Activated CD4-positive, CD25-positive, alpha-beta regulatory T cell (primary cell): ENCODE measurements around the gene ACSL1.
A peak's percentile ranks its signal among the peaks of the same experiment; 100 is the strongest.

ENCODE experiments used
- DNase-seq, 4 experiments: peaks; one replicate each; lab custom pipeline; 2025; lab: John Stamatoyannopoulos, UW

ACSL1 gene

DNA sequence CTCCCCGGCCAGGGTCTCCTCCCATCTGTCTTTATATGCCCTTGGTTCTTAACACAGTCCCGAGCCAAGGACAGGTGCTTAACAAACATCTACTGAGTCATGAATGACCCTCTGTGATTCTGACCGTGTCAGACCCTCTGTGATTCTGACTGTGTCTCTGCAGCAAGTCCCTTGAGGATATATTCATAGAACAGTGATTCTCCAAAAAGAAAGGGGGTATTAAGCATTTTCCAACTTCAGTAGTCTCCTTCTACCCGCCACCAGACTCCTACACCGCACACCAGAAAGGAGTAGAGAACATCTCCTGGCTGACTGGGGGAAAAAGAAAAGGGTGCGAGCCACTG lies 13.6 kb downstream of the ACSL1 start:
- no peak for DNase-seq

DNA sequence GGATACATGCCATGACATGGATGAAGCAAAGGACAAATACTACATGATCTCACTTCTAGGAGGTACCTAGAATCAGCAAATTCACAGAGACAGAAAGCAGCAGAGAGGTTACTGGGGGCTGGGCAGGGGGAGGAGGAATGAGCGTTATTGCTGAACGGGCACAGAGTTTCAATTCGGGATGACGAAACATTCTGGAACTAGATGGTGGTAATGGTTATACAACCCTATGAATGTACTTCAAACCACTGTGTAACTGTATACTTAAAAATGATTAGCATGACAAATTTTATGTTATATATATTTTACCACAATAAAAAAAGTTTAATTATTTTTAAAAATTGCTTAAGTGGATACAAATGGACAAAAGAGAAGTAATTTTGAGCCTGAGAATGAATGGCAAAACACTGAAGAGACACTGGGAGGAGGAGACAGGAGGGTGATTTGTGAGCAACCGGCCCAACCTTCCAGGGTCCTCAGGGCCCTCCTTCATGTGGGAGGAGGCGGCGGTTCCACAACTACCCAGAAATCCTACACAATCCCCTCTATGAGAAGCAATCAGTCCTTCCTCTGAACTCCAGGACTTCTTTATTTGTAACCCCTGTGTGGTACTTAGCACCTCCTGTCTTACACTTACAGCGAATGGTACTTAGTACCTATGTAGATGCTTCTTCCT lies 14.1 kb downstream of the ACSL1 start:
- no peak for DNase-seq

DNA sequence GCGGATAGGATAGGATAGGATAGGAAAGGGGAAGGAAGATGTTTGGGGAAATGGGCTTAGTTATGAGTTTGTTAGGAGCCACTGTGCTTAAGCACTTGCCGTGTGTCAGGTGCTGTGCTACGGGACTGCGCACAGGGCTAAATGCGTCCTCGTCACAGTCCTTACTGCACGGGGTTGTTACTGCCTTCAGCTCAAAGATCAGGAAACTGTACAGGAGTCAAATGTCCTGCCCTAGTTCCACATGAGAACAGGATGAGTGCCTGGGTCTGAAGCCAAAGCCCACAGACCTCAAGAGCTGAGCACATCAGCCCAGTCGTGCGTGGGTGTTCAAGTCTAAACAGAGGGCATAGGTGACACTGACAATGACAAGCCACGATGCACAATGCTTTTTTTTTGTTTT lies 15.0 kb downstream of the ACSL1 start:
- DNase-seq = no peak

DNA sequence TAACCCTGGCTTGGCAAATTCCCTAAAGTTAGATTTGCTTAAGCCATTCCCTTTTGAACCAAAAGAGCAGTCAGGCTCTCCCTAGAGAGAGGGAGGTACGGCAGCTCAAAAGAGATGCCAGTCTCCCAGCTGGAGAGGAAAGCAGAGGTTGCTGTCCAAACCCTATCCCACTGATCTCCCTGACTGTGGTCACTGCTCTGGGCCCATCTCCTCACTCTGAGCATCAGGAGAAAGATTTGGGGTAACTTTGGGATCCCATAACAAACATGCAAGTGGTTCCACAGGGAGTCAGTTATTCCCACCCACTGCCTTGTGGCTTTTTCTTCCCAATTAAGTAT lies 17.1 kb downstream of the ACSL1 start:
- DNase-seq = no peak

DNA sequence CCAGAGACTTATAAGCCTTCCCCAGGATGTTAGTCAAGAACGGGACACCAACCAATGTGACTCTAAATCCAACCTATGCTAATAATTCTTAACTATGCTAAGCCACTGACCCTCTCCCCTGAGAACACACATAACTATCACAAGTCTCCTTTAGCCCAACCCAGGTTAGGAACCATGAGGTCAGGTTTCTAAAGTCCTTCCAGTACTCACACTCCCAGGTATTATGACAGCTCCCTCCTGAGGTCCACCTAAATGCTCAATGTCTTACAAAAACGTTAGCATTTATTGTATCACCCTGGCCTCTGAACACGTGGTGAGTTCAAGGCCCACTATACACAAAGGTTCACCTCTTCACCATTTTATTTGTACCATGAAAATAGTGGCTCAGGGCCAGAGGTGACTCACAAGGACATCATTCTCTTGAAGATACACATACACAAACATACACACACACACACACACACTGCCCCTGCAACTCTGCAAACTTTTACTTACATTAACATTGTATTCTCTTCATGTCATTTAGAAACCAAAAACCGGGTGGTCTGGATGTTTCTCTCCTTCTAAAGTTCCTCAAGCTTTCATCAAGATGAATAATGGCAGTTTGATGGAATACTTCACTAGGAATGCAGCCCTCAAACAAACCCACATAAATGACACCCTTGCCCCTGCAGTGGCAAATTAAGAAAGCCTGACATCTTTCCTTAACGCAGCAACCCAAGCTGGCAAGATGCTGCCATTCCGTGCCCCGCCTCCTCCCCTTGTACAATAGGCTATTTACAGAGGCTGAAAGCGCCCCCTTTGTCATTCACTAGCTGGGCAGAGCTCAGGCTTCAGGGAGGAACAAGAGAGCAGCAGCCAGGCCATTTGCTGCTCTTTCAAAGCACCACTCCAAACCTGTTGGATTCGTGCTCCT lies 17.7 kb downstream of the ACSL1 start:
- DNase-seq = no peak

DNA sequence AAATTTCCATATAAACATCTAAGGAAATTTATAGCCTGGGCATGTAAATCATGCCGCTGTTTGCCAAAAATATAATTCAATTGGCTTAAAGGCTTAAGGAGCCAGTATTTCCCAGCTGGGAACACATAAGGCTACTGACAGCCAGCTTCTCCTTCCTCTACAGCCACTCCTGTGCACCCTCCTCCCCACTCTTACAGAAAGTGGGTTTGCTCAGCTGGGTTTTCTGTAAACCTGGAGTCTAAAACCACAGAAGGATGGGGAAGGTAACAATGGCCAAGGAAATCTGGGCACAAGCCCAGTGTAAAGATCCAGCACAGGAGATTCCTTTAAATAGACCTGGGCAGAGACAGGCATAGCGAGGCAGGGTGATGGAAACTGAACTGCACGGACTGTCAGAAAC lies 18.5 kb downstream of the ACSL1 start:
- no peak for DNase-seq

DNA sequence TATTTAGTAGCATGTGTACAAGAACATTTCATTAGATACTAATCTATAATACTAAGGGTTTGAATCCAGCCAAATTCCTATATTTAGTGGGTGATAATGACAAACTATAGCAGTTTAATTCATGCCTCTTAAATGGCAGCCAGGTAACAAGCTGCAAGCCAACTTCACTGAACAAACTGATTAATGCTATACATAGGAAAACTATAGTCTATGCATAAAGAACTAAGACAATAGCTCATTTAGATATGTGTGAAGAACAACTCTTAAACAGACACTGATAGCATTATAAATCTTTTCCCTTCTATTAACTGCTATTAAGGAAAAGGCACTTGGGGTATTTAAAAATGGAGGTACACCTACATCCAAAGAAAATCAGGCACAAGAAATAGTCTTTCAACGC lies 19.1 kb downstream of the ACSL1 start:
- DNase-seq = no peak

DNA sequence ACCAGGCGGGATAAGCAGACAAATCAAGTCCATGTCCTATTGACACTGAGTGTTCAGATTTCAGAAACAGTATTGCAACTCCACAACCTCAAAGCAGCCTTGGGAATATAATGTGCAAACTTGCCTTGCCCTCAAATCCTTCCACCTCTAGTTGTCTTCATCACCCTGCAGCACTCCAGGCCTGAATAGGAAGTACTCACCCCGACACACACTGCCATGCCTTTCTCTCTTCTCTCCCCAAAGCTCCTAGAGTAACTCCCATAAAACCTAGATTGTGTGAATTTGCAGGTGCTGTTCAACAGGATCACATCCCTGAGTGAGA lies 19.6 kb downstream of the ACSL1 start:
- no peak for DNase-seq

DNA sequence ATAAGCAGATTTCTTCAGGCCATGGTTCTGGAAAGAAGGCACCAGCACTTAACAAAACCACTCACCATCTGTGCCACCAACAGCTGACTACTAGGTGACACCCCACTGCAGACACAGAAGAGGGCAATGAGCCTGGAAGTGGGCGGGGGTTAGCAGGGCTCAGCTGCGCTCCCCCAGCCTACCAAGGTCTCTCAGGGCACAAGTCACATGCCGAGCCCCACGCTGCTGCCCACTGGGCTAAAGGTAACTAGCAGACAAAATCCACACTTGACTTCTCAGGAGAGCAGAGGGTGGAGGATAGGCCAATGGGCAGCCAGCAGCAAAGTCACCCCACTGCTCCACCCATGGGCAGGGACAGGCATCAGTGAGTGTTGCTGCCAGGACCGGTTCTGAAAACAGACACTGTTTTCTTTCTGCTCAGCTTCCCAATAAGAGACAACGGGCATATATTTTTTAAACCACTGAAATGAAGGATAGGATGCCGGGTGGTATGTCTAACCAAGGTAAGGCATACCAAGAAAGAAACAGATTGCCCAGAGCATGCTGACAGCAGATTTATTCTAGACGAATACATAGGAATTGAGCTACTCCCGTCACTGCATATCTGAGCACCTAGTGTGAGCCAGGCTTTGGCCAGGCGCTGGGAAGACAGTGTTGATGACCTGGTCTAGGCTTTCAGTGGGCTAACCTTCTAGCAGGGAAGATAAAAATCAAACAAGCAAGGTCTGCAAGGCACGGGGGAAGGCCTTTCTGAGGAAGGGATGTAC lies 20.1 kb downstream of the ACSL1 start:
- no peak for DNase-seq

DNA sequence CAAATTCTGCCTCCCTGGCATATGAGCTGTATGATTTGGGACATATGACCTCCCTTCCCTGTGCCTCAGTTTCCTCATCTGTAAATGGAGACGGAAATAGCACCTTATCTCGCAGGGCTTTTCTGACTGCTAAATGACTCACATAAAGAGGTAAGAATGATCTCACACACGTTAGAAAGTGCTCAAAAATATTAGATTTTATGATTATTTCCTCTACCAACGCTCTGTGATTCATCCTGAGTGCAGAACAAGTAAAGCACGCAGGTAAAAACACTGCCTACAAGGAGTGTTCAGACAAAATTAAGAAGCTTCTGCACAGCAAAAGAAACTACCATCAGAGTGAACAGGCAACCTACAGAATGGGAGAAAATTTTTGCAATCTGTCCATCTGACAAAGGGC lies 21.1 kb downstream of the ACSL1 start:
- no peak for DNase-seq

DNA sequence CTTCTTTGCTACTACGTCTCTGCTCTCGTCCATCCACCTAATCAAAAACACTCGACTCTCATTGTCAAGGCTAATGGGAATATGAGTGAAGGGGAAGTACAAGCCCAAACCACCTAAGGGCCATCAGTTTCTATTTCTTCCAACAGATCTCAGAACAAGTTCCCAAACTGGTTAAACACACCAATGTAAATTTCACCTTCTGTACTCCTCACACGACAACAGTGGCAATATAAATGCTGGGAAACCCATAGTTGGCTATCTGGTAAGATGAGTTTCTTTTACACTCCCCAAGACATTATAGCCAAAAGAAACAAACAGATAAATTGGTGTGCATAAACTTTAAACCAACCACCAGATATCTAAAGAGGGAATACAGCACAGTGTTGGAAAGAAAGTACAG lies 21.9 kb downstream of the ACSL1 start:
- no peak for DNase-seq

DNA sequence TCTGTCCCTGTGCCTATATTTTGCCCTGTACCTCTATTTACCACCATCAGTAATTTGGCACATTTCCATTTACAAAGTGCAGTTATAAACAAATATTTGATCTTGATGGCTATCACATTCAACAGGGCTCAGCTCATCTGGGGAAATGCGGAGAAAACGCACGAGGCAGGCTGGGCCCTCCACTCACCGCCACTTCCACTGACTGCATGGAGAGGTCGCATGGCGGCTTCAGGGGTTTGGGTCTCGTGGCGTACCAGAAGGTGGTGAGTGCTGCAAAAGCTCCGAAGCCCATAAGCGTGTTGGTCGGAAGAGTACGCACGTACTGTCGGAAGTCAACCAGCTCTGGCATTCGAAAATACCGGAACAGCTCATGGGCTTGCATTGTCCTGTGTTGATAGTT lies 22.6 kb downstream of the ACSL1 start:
- DNase-seq = no peak

DNA sequence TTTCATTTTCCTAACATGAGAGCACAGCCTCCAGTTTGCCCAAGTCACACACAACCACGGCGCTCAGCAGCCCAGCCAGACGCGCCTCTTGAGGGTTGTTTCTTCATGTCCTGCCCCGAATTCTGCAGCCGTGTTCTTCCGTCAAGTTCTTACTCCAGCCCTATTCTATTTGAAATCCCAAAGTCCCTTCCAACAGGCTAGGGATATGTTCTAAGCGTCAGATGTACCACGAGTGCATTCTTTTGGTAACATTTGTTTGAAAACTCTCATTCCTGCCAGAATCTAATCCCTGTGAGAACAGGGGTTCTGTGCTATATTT lies 23.1 kb downstream of the ACSL1 start:
- no peak for DNase-seq

DNA sequence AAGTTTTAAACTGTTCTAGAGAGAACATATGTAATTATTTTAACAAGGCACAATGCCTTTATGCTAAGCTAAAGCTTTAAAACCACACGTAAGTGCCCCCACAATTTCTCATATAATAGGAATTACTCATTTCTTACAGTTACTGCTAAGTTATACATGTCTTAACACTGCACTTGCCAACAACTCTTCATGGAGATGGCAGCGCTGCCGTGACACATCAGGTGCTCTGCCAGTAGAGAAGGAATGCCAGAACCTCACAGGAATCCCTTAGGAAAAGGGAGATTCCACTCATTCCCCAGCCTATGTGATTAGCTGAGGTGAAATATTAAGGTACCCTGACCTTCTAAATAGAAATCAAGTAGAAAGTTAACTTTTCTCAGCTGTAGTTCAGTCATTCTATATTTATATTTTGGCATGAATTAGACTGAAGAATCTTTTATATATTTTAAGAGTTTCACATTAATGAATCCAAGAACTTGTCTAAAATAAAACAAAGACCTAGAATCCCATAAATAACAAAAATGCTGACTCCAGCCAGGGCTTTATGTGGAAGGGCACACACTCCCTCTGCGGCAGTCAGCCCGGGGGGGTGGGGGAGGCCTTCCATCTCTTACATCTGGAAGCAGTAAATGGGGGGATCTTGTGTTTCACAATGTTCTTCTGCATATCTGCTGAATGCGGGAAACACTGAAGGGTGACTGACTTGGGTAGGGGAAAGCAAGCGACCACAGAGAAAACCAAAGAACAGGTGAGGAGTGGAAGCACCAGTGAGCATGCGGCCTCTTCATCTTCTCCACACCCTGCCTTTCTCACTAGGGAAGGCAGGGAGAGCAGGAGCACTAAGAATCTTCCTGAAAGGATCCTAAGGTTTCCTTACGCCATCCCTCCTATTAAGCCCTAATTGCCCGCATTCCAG lies 23.7 kb downstream of the ACSL1 start:
- no peak for DNase-seq

DNA sequence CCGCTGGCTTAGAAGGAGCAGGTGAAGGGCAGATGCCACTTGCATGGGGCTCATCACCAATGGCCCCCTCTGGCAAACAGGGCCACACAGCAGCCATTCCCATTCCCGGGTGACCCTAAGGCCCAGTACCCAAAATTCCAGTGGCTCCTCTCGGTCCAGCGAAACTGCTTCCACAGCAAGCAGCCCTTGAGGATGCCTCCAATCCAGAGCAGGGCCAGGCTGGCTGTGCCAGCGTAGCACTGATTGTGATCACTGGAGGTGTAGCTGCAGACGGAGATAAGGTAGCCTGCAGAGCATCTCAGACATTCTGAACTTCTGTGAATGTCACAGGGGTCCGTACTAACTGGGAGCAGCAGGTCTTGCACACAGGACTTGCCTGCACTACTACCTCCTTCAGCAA lies 27.3 kb downstream of the ACSL1 start:
- no peak for DNase-seq

DNA sequence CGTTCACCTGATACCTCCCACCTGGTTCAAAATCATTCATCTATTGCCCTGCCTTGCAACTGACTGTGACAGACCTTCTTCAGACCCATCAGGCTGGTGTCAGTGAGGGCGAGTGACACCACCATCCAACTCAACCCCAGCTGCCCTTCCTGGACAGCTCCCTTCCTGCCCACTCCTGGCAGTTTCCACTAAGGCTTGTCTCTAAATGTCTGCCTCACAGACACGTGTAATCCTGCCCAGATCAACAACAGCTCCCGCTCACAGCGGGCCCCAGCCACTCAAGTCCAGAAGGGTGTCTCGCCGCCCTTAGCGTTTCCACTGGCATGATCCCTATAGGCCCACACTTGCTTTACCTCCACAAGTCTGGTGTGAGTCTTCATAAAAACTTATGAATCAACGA lies 28.9 kb downstream of the ACSL1 start:
- no peak for DNase-seq

DNA sequence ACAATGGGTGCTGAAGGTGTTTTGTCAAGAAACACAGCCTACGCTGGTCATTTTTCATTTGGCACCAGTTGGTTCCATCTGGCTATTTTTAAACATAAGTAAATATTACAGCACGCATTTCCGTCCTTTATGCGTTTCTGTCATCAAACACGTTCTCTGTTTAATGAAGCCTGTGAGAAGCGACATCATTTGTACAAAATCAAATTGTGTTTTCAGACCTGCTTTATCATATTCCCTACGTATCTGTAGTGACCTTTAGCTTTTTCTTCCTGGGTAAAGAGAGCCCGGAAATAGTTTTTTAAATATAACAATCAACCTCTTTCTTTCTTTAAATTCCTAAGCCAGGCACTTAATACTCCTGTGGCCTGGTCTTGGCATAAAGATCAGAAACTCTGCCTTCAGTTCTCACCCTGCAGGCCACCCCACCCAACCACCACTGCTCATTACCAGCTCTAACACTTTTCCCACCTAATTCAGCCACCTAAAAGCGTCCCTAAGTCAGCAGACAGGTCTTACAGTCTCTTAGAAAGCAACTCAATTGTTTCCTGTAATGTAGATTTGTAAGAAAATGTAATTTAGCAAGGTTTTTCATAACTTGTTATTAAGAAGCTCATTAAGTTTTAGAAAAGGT lies 30.4 kb downstream of the ACSL1 start:
- no peak for DNase-seq

DNA sequence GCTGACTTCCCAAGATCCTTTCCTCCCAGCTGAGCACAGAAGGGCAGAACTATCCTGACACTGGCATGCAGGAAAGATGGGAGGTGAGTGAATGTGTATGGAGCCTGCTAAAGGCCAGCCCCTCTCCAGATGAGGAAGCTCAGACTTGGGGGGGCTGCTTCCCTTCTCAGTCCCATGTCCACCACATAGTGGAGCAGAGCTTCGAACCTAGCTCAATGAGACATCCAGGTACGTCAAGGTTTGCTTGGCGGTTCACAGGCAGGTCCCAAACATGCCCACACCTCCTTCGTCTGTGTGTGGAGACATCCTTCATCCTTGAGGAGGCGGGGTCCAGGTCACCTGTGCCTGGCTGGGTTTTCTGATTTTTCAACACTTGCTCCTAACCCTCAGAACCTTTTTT lies 31.3 kb downstream of the ACSL1 start:
- no peak for DNase-seq

DNA sequence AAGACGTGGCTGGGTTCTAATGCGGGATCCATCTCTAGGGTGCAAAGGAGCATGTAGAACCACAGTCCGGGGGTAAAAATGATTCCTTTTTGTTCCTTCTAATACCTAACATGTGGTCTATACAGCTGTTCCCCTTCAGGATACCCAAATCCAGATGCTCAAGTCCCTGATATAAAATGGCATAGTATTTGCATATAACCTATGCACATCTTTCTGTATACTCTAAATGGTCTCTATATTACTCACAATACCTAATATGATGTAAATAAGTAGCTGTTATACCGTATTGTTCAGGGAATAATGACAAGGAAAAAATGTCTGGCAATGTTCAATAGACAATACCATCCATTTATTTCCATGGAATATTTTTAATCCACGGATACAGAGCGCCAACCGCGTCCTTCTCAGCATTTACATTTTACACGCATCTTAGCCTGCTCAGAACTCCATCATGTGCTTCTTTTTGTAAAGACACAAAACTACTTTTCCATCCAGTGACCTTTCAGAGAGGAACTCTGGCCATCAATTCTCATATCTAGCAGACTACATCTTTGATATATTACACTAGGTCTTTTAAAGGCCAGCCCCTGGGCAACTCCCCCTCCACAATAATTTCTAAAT lies 31.9 kb downstream of the ACSL1 start:
- DNase-seq = no peak

DNA sequence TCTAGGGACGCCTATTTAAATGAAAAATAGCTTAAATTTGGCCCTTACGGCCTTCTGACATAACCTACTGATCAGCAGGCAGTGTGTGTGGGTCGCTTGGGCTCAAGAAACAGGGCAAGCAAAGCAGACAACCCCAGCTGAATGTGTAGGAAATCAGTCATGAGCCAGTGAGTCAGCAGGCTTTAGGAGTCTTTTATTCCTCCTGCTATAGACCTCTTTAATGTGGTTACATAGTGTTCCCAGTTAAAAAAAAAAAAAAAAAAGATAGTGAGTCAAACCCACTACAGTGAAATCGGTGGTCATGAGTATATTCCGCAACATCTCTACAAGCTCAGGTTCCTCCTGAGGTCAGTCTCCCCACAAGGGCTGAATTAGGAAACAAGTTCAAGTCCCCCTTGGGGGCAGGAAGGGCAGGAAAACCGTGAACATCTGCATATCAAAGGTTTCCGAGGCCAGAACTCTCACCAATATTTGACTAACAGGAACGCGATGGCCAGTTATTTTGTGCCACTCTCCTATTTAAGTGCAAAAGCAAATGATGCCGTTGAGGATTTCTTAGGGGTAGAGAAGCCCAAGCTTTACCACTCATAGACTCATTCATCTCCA lies 32.7 kb downstream of the ACSL1 start:
- peak in 2 of 4 experiments; percentile 4 to 11 for DNase-seq

DNA sequence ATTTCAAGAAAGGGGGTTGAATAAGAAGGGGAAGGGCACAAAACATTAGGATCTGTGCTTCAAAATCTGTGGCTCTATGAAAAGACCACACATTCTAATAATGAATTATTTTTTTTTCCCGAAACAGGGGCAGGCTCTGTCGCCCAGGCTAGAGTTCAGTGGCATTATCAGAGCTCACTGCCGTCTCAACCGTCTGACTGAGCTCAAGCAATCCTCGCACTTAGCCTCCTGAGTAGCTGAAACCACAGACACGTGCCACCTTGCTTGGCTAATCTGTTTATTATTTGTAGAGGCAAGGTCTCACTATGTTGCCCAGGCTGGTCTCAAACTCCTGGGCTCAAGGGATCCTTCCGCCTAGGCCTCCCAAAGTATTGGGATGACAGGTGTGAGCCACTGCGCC lies 33.4 kb downstream of the ACSL1 start:
- DNase-seq = no peak
